ENCODE results near the gene CST3.

The CST3 gene

DNA sequence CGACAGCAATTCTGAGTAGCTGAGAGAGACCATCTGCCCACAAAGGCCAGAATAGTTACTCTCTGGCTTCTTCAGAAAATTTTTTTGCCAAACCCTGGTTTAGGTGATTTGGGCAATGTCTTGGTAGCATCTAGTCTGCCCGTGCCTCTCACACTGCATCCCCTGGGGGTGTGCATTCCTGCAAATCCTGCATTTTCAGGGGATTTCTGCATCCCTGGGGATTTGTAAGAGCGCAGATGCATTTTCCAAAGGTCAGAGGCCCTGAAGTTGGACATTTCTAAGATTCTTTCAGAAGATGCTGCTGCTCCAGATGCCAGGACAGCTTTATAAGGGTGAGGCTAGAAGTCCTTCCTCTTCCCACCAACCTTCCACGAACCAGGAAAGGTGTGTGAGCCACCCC, 36.0 kb downstream of the CST3 start:
- DNase-seq = no peak
- Histone ChIP-seq H3K9me3 (no peaks in the 10 kb centered on the region), H3K4me3 (no peak overlapping the region), H3K27me3 (peaks cover 0 to 8% of the 10 kb centered on the region in 2 donors), H3K36me3 (no peaks in the 10 kb centered on the region), H3K4me1 (peaks cover 0 to 4% (median 0%) of the 10 kb centered on the region in 4 donors), H3K27ac (no peak overlapping the region)
- intact Hi-C loops (cut with DNase I; ENCODE audit: low total_unique reads) = loop anchor here (10.0 kb wide), 2 partner anchors 157 to 257 kb away; no protein-coding TSS in a partner anchor
- TF ChIP-seq, protein P1, sequence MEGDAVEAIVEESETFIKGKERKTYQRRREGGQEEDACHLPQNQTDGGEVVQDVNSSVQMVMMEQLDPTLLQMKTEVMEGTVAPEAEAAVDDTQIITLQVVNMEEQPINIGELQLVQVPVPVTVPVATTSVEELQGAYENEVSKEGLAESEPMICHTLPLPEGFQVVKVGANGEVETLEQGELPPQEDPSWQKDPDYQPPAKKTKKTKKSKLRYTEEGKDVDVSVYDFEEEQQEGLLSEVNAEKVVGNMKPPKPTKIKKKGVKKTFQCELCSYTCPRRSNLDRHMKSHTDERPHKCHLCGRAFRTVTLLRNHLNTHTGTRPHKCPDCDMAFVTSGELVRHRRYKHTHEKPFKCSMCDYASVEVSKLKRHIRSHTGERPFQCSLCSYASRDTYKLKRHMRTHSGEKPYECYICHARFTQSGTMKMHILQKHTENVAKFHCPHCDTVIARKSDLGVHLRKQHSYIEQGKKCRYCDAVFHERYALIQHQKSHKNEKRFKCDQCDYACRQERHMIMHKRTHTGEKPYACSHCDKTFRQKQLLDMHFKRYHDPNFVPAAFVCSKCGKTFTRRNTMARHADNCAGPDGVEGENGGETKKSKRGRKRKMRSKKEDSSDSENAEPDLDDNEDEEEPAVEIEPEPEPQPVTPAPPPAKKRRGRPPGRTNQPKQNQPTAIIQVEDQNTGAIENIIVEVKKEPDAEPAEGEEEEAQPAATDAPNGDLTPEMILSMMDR (IDR thresholded peaks at IDR 0.05) = no peak

DNA sequence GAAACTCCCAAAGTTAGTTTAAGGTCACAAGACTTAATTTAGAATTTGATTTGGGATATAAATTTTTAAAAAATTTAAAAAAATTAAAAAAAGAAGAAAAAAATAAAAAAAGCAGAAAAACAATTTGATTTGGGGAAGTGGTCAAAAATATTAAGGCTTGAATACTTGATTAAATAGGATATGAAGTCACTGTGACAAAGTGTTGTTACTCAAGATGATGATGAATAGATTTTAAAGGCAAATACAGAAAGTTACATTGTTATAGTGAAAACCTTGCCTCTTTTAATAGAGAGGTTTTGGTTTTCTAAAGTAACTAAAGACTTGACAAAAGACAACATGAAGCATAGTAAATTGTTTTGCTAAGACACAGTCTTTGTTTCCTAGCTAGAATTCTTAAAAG, 39.3 kb downstream of the CST3 start:
- TF ChIP-seq, protein P1 (IDR thresholded peaks at IDR 0.05) = no peak

DNA sequence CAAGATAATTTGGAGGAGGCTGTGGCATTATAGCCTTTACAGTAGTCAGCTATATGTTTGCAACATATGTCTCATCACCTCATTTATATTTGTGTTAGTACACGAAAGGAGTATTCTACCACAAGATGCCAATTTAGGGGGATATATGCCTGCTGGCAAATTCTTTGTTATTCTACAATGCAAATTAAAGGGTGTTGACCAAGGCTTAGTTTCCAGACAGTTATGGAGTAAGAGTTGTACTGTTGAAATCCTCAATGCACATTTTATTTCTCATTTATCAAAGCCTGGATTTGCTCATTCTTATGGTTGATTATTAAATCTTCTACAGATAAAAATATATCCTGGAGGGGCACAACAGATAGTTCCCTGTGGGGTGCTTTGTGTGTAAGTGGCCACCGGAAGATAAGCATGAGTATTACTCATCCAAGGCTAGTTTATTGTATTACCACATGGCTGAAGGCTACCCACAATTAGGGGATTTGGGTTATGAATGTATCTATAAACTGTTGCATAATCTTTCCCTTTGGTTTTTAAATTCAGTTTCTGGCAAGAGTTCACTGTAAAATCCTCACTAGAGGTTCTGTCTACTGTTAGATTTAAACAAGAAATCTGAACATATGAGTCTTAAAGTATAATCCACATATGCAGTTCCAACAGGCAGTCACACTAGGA, 41.0 kb downstream of the CST3 start:
- no peaks in the 10 kb centered on the region for H3K9me3 ChIP-seq
- H3K27me3 ChIP-seq = no peaks in the 10 kb centered on the region
- H3K4me1 ChIP-seq = no peaks in the 10 kb centered on the region
- no peak for DNase-seq
- TF ChIP-seq, protein P1 (IDR thresholded peaks at IDR 0.05) = no peak
- no peak overlapping the region for H3K27ac ChIP-seq
- no peak overlapping the region for H3K4me3 ChIP-seq
- intact Hi-C loops (cut with DNase I; ENCODE audit: low total_unique reads) = no loop called here
- H3K36me3 ChIP-seq = no peaks in the 10 kb centered on the region

More for the DNA sequence above, 39.3 kb downstream of the CST3 start:
- no peak for DNase-seq
- Histone ChIP-seq H3K36me3 (no peaks in the 10 kb centered on the region), H3K9me3 (no peaks in the 10 kb centered on the region), H3K27ac (no peak overlapping the region), H3K4me1 (no peaks in the 10 kb centered on the region), H3K27me3 (no peaks in the 10 kb centered on the region), H3K4me3 (no peak overlapping the region)
- intact Hi-C loops (cut with DNase I; ENCODE audit: low total_unique reads) = no loop called here

DNA sequence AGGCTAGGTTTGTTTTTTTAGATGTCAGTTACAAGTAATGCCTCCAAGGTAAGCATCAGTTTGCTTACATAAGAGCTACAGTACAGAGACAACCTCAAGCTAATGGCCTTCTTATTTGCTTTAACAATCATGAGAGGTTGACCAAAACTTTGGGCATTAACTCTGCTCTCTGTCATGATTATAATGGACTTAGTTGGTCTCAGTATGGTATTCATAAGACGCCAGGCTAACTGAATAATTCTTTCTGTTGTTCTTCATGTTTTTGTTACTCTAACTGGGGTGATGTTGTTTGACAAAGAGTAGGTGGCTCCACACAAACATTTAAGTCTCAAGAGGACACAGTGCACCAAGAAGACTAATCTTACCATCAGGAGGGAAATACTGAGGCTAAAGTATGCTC, 41.8 kb downstream of the CST3 start:
- no peaks in the 10 kb centered on the region for H3K36me3 ChIP-seq
- intact Hi-C loops (cut with DNase I; ENCODE audit: low total_unique reads) = no loop called here
- H3K4me1 ChIP-seq = no peaks in the 10 kb centered on the region
- no peak overlapping the region for H3K4me3 ChIP-seq
- TF ChIP-seq, protein P1 (IDR thresholded peaks at IDR 0.05) = no peak
- no peaks in the 10 kb centered on the region for H3K27me3 ChIP-seq
- no peaks in the 10 kb centered on the region for H3K9me3 ChIP-seq
- no peak for DNase-seq
- H3K27ac ChIP-seq = no peak overlapping the region

DNA sequence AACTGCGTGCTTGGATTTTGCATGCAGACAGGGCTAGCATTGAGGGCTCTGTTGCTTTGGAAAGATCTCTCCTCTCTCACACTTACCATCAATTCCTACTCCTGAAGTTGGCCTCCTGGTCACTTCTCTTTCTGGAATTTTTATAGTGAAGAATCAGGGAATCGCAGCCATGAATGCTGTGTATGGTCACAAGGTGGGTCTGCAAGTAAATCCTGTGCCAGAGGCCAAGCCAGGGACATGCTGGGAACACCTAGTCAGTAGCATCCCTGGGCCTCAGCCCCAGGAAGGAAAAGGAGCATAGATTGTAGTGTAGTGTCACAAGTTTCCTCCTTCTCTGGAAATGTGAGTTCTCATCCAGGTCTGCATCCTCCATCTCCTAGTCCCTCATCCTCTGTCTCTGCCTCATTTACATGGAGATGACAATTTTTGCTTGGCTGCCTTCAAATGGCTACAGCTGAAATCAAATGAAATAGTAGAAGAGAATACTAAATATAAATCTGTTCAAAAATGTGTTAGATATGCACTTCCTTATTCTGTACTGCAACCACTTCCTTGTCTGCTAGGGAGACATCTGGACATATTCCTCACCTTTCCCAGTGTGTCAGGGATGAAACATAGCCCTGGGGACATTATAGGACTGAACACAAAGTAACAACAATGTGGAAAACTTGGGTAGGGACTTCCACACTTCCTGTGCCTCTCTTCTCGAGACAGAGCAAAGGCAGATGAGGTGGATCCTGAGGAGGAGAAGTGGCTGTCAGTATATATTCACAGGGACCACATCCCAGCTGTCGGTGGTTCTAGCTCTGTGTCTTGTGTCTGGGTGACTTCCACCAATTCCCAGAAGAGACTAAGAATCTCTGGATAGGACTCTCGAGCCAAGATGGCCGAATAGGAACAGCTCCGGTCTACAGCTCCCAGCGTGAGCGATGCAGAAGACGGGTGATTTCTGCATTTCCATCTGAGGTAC, 49.0 kb downstream of the CST3 start:
- intact Hi-C loops (cut with DNase I; ENCODE audit: low total_unique reads) = no loop called here
- Histone ChIP-seq H3K9me3 (no peaks in the 10 kb centered on the region), H3K27ac (no peak overlapping the region), H3K4me1 (no peaks in the 10 kb centered on the region), H3K27me3 (peaks cover 0 to 20% of the 10 kb centered on the region in 2 donors), H3K4me3 (no peak overlapping the region), H3K36me3 (no peaks in the 10 kb centered on the region)
- DNase-seq = peak in 1 of 2 donors; percentile 5
- TF ChIP-seq, protein P1 (IDR thresholded peaks at IDR 0.05) = no peak

All from tibial artery (tissue), 4 donors.